Measurements from ENCODE around the gene TMEM170A.
"Not testable (repeated sequence)": the region's sequence is repeated elsewhere in the genome, so short reads cannot be mapped to it uniquely, and the experiment has no call there.

The TMEM170A gene

DNA sequence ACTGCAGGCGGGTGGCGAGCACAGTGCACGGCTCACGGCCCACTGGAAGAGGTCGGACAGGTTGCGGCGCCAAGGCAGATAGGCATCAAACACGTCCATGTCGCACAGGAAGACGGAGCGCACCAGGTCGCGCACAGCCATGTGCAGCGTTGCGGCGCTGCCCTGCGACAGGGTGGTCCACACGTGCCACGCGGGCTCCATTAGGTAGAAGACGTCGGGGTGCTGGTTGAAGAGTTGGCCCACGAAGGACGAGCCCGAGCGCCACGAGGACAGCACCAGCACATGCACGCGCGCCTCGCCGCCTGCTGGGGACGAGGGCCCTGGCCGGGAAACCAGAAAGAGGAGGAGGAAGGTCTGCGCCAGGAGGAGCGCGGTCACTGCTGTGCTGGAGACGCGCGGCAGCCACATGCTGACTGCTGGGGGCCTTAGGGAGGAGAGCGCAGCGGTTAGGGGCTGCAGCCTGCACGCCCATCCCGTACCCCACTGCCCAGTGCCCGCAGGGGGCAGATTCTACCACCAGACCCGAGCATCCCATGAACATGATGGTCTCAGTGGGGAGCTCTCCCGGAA is 15.0 kb upstream of the TMEM170A start:
- DNase-seq: no peak

DNA sequence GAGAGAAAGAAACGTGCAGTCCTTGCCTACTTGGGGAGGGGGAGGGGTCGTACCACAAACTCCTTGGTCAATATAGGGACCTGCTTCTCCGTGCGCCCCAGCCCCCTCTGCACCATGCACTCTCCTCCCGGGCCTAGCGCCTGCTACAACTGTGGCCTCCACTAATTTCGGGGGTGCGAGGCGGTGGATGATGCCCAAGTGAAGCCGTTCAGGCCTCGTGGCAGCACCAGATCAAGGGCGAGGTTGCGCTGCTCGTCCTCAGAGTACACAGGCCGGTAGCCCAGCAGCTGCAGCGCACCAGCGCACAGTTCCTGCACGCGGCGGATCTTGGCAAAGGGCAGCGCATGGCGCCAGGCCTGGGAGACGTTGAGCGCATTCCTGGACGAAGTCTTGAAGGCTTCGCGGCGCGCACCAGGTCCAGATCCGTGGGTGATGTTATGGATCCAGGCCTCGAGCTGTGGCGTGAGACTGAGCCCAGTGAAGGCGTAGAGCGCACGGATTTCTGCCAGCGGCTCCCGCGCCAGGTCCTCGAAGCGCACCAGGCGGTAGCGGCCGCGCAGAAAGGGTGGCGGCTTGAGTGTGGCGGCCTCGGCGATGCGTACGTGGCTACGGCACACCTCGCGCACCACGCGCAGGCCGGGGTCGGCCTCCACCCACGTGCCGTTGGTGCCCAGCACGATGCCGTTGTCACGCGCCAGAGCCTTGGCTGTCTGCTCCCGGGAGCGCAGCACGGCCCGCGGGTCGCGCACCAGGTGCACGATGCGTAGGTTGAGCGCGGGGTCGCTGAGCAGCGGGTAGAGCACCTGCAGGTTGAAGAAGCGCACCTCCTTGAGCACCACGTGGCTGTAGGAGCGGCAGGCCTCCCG is 14.2 kb upstream of the TMEM170A start:
- DNase-seq: no peak

- DNase-seq: peak; percentile 82
These were observed 13.4 kb upstream of the TMEM170A start for GRCh38 chr16:75477680-75478473.

DNA sequence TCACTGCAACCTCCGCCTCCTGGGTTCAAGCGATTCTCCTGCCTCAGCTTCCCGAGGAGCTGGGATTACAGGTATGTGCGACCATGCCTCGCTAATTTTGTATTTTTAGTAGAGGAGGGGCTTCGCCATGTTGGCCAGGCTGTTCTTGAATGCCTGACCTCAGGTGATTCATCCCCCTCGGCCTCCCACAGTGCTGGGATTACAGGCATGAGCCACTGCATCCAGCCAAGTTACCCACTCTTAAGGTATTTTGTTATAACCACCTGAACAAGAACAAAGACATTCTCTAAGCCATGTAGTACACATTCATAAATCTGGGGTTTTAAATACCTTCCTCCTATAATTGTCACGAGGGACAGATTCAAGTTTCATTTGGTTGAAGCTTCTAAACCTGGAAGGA is 12.3 kb upstream of the TMEM170A start:
- no peak for DNase-seq

- DNase-seq: no peak
These were observed 10.9 kb upstream of the TMEM170A start for GRCh38 chr16:75475420-75475847.

- DNase-seq: no peak
These were observed 8.7 kb upstream of the TMEM170A start for GRCh38 chr16:75472908-75473877.

DNA sequence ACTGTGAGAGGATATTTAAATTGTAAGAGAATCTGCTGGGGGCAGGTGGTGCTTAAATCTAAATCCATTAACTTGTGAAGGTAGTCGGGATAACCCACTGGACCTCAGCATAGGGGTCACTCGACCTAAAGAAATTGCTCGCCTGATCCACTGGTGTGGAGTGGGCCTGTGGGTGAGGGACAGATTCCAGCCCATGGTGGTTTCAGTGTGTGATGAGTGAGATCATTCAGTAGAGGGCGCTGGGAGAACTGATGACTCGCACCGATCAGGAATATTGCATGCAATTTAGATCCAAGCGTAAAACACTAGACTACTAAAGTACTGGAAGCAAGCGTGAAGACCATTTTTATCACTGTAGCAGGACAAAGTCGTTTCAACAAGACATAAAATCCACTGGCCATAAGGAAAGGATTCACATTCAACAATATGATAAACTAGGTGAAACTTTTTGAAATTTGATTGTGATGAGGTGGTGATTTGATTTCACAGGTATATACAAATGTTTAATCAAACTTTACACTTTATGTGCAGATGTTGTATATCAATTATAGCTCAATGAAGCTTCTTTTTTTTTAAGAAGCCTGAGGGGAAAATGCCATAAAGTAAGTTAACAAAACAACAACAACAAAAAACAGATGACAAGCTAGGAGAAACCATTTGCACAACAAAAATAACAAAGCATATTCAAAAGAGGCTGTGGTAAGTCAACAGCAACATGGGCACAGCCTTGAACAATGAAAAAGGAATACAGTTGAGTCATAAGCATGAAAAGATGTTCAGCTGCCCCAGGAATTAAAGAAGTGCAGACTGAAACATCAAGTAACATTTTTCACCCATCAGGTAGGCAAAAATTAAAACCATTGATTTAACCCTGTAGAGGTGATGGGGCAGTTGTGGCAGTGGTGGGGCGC is 7.5 kb upstream of the TMEM170A start:
- peak; percentile 53 for DNase-seq

- no peak for DNase-seq
These were observed 2.3 kb upstream of the TMEM170A start for GRCh38 chr16:75466760-75467159.

DNA sequence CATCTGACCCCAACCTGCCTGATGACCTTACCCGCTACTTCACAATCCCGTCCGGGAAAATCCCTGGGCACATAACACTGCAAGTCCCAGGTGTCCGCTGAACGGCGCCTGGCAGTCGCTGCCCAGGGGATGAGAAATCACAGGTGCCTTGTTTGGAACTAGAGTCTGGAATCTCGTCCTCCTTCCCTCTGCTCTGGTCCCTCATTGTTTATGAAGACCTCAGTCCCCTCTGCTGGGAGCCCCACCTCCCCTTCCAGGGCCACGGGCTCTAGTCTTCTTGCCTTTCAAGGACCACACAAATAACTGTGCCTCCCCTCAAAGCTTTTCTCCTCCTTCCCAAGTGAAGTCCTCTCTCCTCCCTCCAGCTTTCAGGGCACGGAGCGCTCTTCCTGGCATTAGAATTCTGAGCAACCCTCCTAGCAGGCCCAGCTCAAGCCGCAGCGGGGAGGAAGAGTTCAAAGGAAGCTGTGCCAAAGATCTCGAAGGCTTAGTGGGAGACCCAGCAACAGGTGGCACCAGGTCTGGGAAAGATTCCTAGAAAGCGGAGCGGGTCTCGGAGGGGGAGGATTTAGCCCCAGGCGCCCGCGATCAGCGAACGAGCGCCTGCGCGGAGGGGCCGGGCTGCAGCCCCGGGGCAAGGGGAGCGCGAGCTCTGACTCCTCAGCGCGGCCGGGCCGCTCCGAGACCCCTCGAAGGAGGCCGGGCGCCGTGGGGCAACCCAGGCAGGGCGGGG is 934 bp downstream of the TMEM170A start:
- DNase-seq: peak; percentile 3

GRCh38 chr16:75462806-75463205 is 1.7 kb downstream of the TMEM170A start:
- DNase-seq: no peak

DNA sequence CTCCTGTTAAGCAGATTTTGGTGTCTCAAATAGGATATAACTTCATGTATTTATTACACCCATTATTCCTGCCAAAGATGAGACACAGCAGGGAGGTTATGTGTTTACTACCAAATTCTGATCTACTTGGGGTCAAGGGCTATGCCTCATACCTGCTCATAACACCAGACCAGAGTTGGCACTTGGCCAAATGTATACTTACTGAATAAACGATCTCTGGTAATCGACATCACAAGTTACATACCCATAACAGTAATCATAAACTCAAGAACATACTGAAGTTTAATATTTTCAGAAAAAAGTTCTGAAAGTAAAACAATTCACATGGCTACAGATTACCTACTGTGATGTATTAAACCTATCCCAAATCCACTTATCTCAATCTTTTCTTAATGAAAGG is 2.9 kb downstream of the TMEM170A start:
- DNase-seq: no peak

DNA sequence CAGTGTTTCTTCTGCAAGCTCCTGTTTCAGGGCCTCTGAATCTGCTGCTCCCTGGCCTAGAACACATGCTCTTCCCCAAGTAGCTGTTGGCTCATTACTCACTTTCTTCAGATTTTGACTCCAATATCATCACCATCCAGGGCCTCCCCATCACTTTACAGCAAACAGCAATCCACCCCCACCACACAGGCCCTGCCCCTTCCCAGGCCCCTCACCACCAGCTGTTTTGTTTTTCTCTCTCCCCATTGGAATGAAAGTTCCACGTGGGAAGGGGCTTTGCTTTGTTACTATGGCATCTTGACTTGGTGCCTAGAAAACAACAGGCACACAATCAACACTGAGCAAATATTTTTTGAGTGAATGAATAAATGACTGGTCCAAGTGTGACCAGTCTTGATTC is 4.0 kb downstream of the TMEM170A start:
- no peak for DNase-seq

DNA sequence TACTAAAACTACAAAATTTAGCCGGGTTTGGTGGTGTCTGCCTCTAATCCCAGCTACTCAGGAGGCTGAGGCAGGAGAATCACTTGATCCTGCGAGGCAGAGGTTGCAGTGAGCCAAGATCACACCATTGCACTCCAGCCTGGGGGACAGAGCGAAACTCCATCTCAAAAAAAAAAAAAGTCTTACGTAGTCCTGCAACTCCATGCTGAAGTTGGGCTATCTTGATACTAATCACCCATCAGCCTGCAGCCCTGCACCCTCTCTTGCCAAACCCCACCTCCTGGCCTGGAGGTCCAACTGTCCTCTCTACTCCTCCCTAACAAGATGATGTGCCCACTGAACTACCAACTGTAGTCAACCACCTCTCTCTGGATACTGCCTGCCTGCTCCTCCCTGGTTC is 4.8 kb downstream of the TMEM170A start:
- DNase-seq: no peak

- no peak for DNase-seq
These were observed 6.0 kb downstream of the TMEM170A start for GRCh38 chr16:75458439-75458838.

DNA sequence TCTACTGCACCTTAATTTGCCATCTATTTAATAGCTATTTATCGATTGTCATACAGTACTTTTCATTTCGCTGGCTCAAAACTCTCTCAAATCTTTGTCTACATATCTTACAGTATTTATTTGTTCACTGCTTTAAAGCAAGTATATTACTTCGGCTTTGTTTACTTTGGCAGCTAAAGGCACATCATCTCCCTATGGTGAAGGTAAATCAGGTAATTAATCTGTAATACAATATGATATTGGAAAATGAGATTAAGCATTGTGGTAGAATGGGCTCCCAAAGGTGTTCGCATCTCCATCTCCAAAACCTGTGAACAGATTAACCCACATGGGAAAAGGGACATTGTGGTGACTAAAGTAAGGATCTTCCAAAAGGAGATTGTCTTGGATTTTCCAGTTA is 6.5 kb downstream of the TMEM170A start:
- no peak for DNase-seq

DNA sequence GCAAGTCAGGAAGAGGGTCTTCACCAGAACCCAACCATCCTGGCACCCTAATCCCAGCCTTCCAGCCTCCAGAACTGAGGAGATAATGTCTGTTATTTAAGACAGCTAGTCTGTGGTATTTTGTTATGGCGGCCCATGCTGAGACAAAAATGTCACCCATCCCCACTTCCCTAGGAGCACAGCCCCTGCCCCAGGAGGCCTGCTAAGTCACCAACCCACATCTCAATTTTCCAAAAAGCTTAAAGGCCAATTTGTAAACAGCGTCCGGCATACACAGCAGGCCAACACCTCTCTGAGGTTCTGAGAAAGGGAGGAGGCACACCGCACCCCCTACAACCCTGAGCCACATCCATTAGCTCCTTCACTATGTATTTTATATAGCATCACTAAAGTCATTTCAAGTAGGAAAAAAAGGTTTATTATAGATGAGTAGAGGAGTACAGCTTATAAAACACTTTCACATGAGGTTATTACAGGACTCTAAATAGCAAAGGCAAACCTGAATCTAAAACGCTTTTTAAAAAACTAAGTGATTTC is 6.9 kb downstream of the TMEM170A start:
- DNase-seq: no peak

DNA sequence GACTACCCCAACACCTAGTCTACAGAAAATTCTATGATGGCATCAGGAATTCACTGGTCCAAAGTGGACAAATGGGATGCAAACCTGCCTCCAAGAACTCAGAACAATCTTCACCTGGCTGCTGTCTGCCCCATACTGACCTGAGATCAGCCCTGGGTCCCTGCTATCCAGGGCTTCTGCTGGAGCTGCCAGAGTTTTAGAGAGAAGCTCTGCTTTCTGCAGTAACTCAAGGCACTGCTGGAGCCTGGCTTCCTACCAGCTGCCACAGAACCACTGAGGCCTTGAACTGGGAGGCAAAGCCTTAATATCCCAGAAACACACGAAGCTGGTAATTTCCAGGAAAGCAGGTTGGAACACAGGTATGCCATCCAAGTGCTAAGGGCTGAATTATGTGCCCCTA is 7.5 kb downstream of the TMEM170A start:
- DNase-seq: no peak

DNA sequence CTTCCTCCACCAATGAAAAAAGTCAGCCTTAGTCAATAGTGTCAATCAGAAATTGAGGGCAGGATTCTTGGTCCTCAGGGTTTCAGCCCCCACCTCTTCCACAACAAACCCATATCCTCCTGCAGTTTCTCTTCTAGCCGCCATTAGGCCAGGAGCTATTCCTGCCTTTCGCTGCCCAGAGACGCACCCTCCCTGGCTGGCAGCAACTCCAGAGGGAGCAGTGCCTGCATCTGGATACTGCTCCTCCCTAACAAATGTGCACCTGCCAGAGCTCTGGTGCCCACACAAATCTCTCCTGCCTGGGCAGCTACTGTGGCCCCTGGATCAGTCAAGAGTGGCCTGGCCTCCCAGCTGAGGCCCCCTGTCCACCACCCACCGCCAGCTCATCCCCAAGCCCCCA is 8.0 kb downstream of the TMEM170A start:
- DNase-seq: not testable (repeated sequence)

- DNase-seq: no peak
These were observed 8.8 kb downstream of the TMEM170A start for GRCh38 chr16:75455677-75456076.

GRCh38 chr16:75452464-75453190 is 11.9 kb downstream of the TMEM170A start:
- DNase-seq: no peak

Data from DMS79 treated with DMSO at 0.1 percent for 48 hours (cell line).